GM21360 (cell line): ENCODE measurements around the gene SLC2A5.
"Not testable (repeated sequence)": the region's sequence is repeated elsewhere in the genome, so short reads cannot be mapped to it uniquely, and the experiment has no call there.

Source experiments
- ATAC-seq: cut with Tn5 transposase; IDR thresholded peaks from one replicate; pipeline ENCODE4 v1.9.1; 2021; ENCODE audit warnings: mild to moderate bottlenecking, moderate library complexity; ENCODE audit not compliant: unreplicated experiment

SLC2A5 gene

GRCh38 chr1:9010781-9011323, 58.6 kb downstream of the SLC2A5 start:
- ATAC-seq: no peak

GRCh38 chr1:9009438-9010370, 59.7 kb downstream of the SLC2A5 start:
- no peak for ATAC-seq

- no peak for ATAC-seq
These were observed 61.2 kb downstream of the SLC2A5 start for GRCh38 chr1:9008236-9008635.

- no peak for ATAC-seq
These were observed 62.3 kb downstream of the SLC2A5 start for GRCh38 chr1:9006956-9007615.

GRCh38 chr1:9005395-9005708, 64.1 kb downstream of the SLC2A5 start:
- ATAC-seq: no peak

- no peak for ATAC-seq
These were observed 64.6 kb downstream of the SLC2A5 start for GRCh38 chr1:9004700-9005394.

- ATAC-seq: no peak
These were observed 65.3 kb downstream of the SLC2A5 start for GRCh38 chr1:9004031-9004699.

GRCh38 chr1:9002215-9002560, 67.2 kb downstream of the SLC2A5 start:
- ATAC-seq: not testable (repeated sequence)

- ATAC-seq: not testable (repeated sequence)
These were observed 67.8 kb downstream of the SLC2A5 start for GRCh38 chr1:9001534-9002214.

GRCh38 chr1:8993962-8994675, 75.3 kb downstream of the SLC2A5 start:
- ATAC-seq: not testable (repeated sequence)

- ATAC-seq: no peak
These were observed 76.3 kb downstream of the SLC2A5 start for GRCh38 chr1:8992936-8993687.

- no peak for ATAC-seq
These were observed 79.6 kb downstream of the SLC2A5 start for GRCh38 chr1:8989821-8990220.

- ATAC-seq: no peak
These were observed 80.4 kb downstream of the SLC2A5 start for GRCh38 chr1:8989061-8989460.

GRCh38 chr1:8988618-8988967, 80.8 kb downstream of the SLC2A5 start:
- no peak for ATAC-seq

GRCh38 chr1:8987881-8988617, 81.4 kb downstream of the SLC2A5 start:
- ATAC-seq: no peak

GRCh38 chr1:8986814-8987190, 82.6 kb downstream of the SLC2A5 start:
- ATAC-seq: no peak

- ATAC-seq: no peak
These were observed 83.3 kb downstream of the SLC2A5 start for GRCh38 chr1:8985915-8986813.
